Activated CD4-positive, alpha-beta T cell treated with anti-CD3 and anti-CD28 coated beads for 36 hours (primary cell): Measurements from ENCODE around the gene PSMA7. TPM values are rescaled to one million over a fixed set of nuclear protein-coding genes. Genes with fewer than 3 reads are reported as not detected.

ENCODE experiments used
- ATAC-seq: fragments of 200-7000 bp; cut with Tn5 transposase; one replicate; pipeline ENCODE4 v1.10.0; 2021; ENCODE audit warnings: mild to moderate bottlenecking, moderate library complexity
- CTCF ChIA-PET: fragments of 350-600 bp; sonication (Branson Sonifier 250); formaldehyde crosslinking; loops from one replicate; lab custom pipeline; 2021; ENCODE audit warnings: antibody characterized with exemption; lab: Charles Lee
- POLR2A ChIA-PET: fragments of 350-600 bp; sonication (Branson Sonifier 250); formaldehyde crosslinking; loops from one replicate; lab custom pipeline; 2021; ENCODE audit warnings: antibody characterized with exemption, inconsistent platforms; lab: Charles Lee
- DNase-seq: peaks from one replicate; pipeline ENCODE4 v3.0.0-alpha.2; 2020
- H3K27ac Mint-ChIP-seq: one replicate; pipeline ENCODE4 v1.8.0; 2021; ENCODE audit warnings: mixed read lengths
- H3K27me3 Mint-ChIP-seq: one replicate; pipeline ENCODE4 v1.8.0; 2021; ENCODE audit warnings: mixed read lengths
- H3K36me3 Mint-ChIP-seq: one replicate; pipeline ENCODE4 v1.8.0; 2021; ENCODE audit warnings: low read depth, mixed read lengths
- H3K4me1 Mint-ChIP-seq: one replicate; pipeline ENCODE4 v1.8.0; 2021; ENCODE audit warnings: mixed read lengths
- H3K4me3 Mint-ChIP-seq: one replicate; pipeline ENCODE4 v1.8.0; 2021; ENCODE audit warnings: mild to moderate bottlenecking, moderate library complexity, mixed read lengths
- H3K9me3 Mint-ChIP-seq: one replicate; pipeline ENCODE4 v1.8.0; 2021; ENCODE audit warnings: low read depth, mixed read lengths
- intact Hi-C, 2 experiments: fragments of 100-400 bp; cut with DNase I in 1 of 2; cut with micrococcal nuclease in 1 of 2; formaldehyde crosslinking; loops; one replicate each; pipeline versions ENCODE4 v1.14.2 to v1.15.1; 2022 to 2024; cut with DNase I, micrococcal nuclease
- total RNA-seq, 2 experiments: library from RNA; stranded (reverse); gene quantifications; one replicate each; pipeline ENCODE4 v1.2.3, GENCODE V29; 2021

The PSMA7 gene
- total RNA-seq, 2 experiments from 2014 or later = 208 to 296 TPM

- Mint-ChIP-seq H3K9me3 (no peaks in the 10 kb centered on the region), H3K27me3 (no peaks in the 10 kb centered on the region), H3K4me3 (peak overlapping the region; percentile 80), H3K36me3 (peaks cover 31% of the 10 kb centered on the region), H3K4me1 (peaks cover 46% of the 10 kb centered on the region), H3K27ac (peak overlapping the region; percentile 47)
- intact Hi-C loops = loop anchor here (1.0 to 5.0 kb wide), 16 partner anchors 19 to 1772 kb away; partner anchors contain the start of genes OSBPL2 (in 2 of the 2), ADRM1 (in 1 of the 2), DNAJC5 (in 1 of the 2) and GID8 (in 1 of the 2)
- ChIA-PET CTCF (interaction anchor here (1.1 to 2.4 kb wide), 3 partner anchors 13 to 50 kb away, joined by 4 to 8 read pairs (median 5); no protein-coding TSS in a partner anchor), POLR2A (interaction anchor here (1.4 kb wide), 1 partner anchor 57 kb away, joined by 3 read pairs; the partner anchor contains the start of gene TAF4)
- DNase-seq = peak; percentile 54
- no peak for ATAC-seq
Observed at GRCh38 chr20:62122654-62123449, 20.3 kb downstream of the PSMA7 start.

- peaks cover 25% of the 10 kb centered on the region for H3K36me3 Mint-ChIP-seq
- peaks cover 54% of the 10 kb centered on the region for H3K4me1 Mint-ChIP-seq
- H3K4me3 Mint-ChIP-seq = peak within 1 kb of the TSS; percentile 80
Observed at GRCh38 chr20:62121776-62122653, 21.2 kb downstream of the PSMA7 start, which contains the start of gene LSM14B. Gene LSM14B (plus strand): TSS chr20:62122475. CDS start chr20:62122667, 192 bp downstream.

GRCh38 chr20:62120990-62121775 lies 22.0 kb downstream of the PSMA7 start:
- CTCF ChIA-PET = interaction anchor here (0.6 to 2.4 kb wide), 7 partner anchors 15 to 129 kb away, joined by 3 to 8 read pairs (median 4); no protein-coding TSS in a partner anchor
- H3K27me3 Mint-ChIP-seq = no peaks in the 10 kb centered on the region
- H3K27ac Mint-ChIP-seq = peak overlapping the region; percentile 91
- intact Hi-C loops = loop anchor here in 1 of 2 experiments (5.0 kb wide), 3 partner anchors 94 to 1096 kb away; partner anchors contain the start of genes GID8 and YTHDF1
- ATAC-seq (peak; percentile 3), DNase-seq (no peak)
- peaks cover 55% of the 10 kb centered on the region for H3K4me1 Mint-ChIP-seq
- no peaks in the 10 kb centered on the region for H3K9me3 Mint-ChIP-seq
- H3K36me3 Mint-ChIP-seq = peaks cover 22% of the 10 kb centered on the region
- peak overlapping the region; percentile 75 for H3K4me3 Mint-ChIP-seq
- POLR2A ChIA-PET = interaction anchor here (0.6 to 1.8 kb wide), 4 partner anchors 24 to 924 kb away, joined by 3 to 14 read pairs (median 4); partner anchors contain the start of gene TAF4

More at GRCh38 chr20:62121776-62122653, 21.2 kb downstream of the PSMA7 start, which contains the start of gene LSM14B:
- intact Hi-C loops = loop anchor here (1.0 to 5.0 kb wide), 16 partner anchors 20 to 1773 kb away; partner anchors contain the start of genes OSBPL2 (in 2 of the 2), ADRM1 (in 1 of the 2), DNAJC5 (in 1 of the 2) and GID8 (in 1 of the 2)
- Mint-ChIP-seq H3K27ac (peak within 1 kb of the TSS; percentile 91), H3K27me3 (no peaks in the 10 kb centered on the region), H3K9me3 (no peaks in the 10 kb centered on the region)
- CTCF ChIA-PET = interaction anchor here (0.6 to 2.4 kb wide), 6 partner anchors 14 to 130 kb away, joined by 3 to 8 read pairs (median 4); no protein-coding TSS in a partner anchor
- peak; percentile 99 for DNase-seq
- POLR2A ChIA-PET = interaction anchor here (0.7 to 1.8 kb wide), 3 partner anchors 23 to 56 kb away, joined by 3 to 14 read pairs (median 3); partner anchors contain the start of gene TAF4
- peak; percentile 84 for ATAC-seq

GRCh38 chr20:62120365-62120762 lies 22.8 kb downstream of the PSMA7 start:
- Mint-ChIP-seq H3K4me3 (peak overlapping the region; percentile 8), H3K27ac (peak overlapping the region; percentile 57), H3K9me3 (peaks cover 2% of the 10 kb centered on the region), H3K4me1 (peaks cover 55% of the 10 kb centered on the region), H3K36me3 (peaks cover 15% of the 10 kb centered on the region), H3K27me3 (no peaks in the 10 kb centered on the region)
- CTCF ChIA-PET = interaction anchor here (0.8 to 1.3 kb wide), 2 partner anchors 54 to 67 kb away, joined by 3 read pairs; no protein-coding TSS in a partner anchor
- POLR2A ChIA-PET = interaction anchor here (0.6 to 1.8 kb wide), 3 partner anchors 24 to 923 kb away, joined by 3 to 14 read pairs (median 5); no protein-coding TSS in a partner anchor
- DNase-seq (no peak), ATAC-seq (no peak)
- intact Hi-C loops = loop anchor here in 1 of 2 experiments (5.0 kb wide), 3 partner anchors 93 to 1097 kb away; partner anchors contain the start of genes GID8 and YTHDF1

GRCh38 chr20:62119591-62120364 lies 23.4 kb downstream of the PSMA7 start:
- peaks cover 2% of the 10 kb centered on the region for H3K9me3 Mint-ChIP-seq
- ChIA-PET CTCF (interaction anchor here (0.8 kb wide), 1 partner anchor 111 kb away, joined by 4 read pairs; no protein-coding TSS in a partner anchor), POLR2A (interaction anchor here (0.9 kb wide), 1 partner anchor 25 kb away, joined by 3 read pairs; no protein-coding TSS in a partner anchor)
- no peaks in the 10 kb centered on the region for H3K27me3 Mint-ChIP-seq
- peaks cover 50% of the 10 kb centered on the region for H3K4me1 Mint-ChIP-seq
- peaks cover 9% of the 10 kb centered on the region for H3K36me3 Mint-ChIP-seq
- intact Hi-C loops = loop anchor here in 1 of 2 experiments (5.0 kb wide), 3 partner anchors 92 to 1098 kb away; partner anchors contain the start of genes GID8 and YTHDF1
- peak overlapping the region; percentile 8 for H3K4me3 Mint-ChIP-seq
- H3K27ac Mint-ChIP-seq = no peak overlapping the region
- DNase-seq = no peak
- ATAC-seq = no peak

- Mint-ChIP-seq H3K27ac (no peak overlapping the region), H3K4me1 (peaks cover 43% of the 10 kb centered on the region), H3K36me3 (peaks cover 3% of the 10 kb centered on the region), H3K27me3 (no peaks in the 10 kb centered on the region), H3K9me3 (peaks cover 2% of the 10 kb centered on the region), H3K4me3 (no peak overlapping the region)
- ChIA-PET POLR2A (no interaction called here), CTCF (interaction anchor here (0.8 kb wide), 1 partner anchor 110 kb away, joined by 4 read pairs; no protein-coding TSS in a partner anchor)
- ATAC-seq (no peak), DNase-seq (no peak)
- intact Hi-C loops = no loop called here
Observed at GRCh38 chr20:62119115-62119514, 24.1 kb downstream of the PSMA7 start.

GRCh38 chr20:62118113-62119043 lies 24.8 kb downstream of the PSMA7 start:
- H3K4me3 Mint-ChIP-seq = no peak overlapping the region
- ChIA-PET CTCF (interaction anchor here (0.8 kb wide), 1 partner anchor 109 kb away, joined by 4 read pairs; no protein-coding TSS in a partner anchor), POLR2A (no interaction called here)
- intact Hi-C loops = no loop called here
- DNase-seq (no peak), ATAC-seq (no peak)
- no peaks in the 10 kb centered on the region for H3K36me3 Mint-ChIP-seq
- H3K27me3 Mint-ChIP-seq = no peaks in the 10 kb centered on the region
- peaks cover 3% of the 10 kb centered on the region for H3K9me3 Mint-ChIP-seq
- H3K27ac Mint-ChIP-seq = no peak overlapping the region
- peaks cover 37% of the 10 kb centered on the region for H3K4me1 Mint-ChIP-seq

GRCh38 chr20:62117658-62118057 lies 25.5 kb downstream of the PSMA7 start:
- peaks cover 35% of the 10 kb centered on the region for H3K4me1 Mint-ChIP-seq
- H3K9me3 Mint-ChIP-seq = peaks cover 9% of the 10 kb centered on the region
- POLR2A ChIA-PET = no interaction called here
- H3K27ac Mint-ChIP-seq = no peak overlapping the region
- no peaks in the 10 kb centered on the region for H3K36me3 Mint-ChIP-seq
- ATAC-seq (peak; percentile 34), DNase-seq (peak; percentile 81)
- no peak overlapping the region for H3K4me3 Mint-ChIP-seq
- intact Hi-C loops = no loop called here
- no peaks in the 10 kb centered on the region for H3K27me3 Mint-ChIP-seq
- CTCF ChIA-PET = no interaction called here

GRCh38 chr20:62117362-62117646 lies 25.9 kb downstream of the PSMA7 start:
- DNase-seq = no peak
- H3K27ac Mint-ChIP-seq = no peak overlapping the region

More at GRCh38 chr20:62117362-62117646, 25.9 kb downstream of the PSMA7 start:
- Mint-ChIP-seq H3K36me3 (no peaks in the 10 kb centered on the region), H3K4me3 (no peak overlapping the region), H3K27me3 (no peaks in the 10 kb centered on the region), H3K9me3 (peaks cover 9% of the 10 kb centered on the region), H3K4me1 (peaks cover 35% of the 10 kb centered on the region)
- intact Hi-C loops = no loop called here
- POLR2A ChIA-PET = no interaction called here
- CTCF ChIA-PET = no interaction called here
- ATAC-seq = no peak
